Sigmoid colon (tissue), 4 donors: ENCODE data around the gene SNF8.

ENCODE experiments used
- EP300 ChIP-seq, 4 donors: sonication (generic); formaldehyde crosslinking; IDR thresholded peaks; one replicate each; pipeline ENCODE4 v1.6.1; 2017; ENCODE audit warnings: antibody characterized with exemption in 4 of 4
- POLR2A ChIP-seq, 2 donors: fragments of 450-650 bp; IDR thresholded peaks; one replicate each; pipeline ENCODE4 v1.6.1; 2016; ENCODE audit warnings: antibody characterized with exemption in 2 of 2, mild to moderate bottlenecking in 2 of 2, moderate library complexity in 2 of 2
- POLR2AphosphoS5 ChIP-seq, 4 donors: sonication (generic); formaldehyde crosslinking; IDR thresholded peaks; one replicate each; pipeline ENCODE4 v1.6.1; 2017; ENCODE audit warnings: antibody characterized with exemption in 4 of 4
- TF ChIP-seq, protein P1 (sequence below), 4 experiments: fragments of 450-650 bp in 3 of 4; fragments of 200-600 bp in 1 of 4; IDR thresholded peaks; one replicate each; pipeline ENCODE4 v1.5.1; 2016 to 2019; ENCODE audit warnings: antibody characterized with exemption in 4 of 4, mild to moderate bottlenecking in 3 of 4, moderate library complexity in 2 of 4

- TF ChIP-seq, protein P1, sequence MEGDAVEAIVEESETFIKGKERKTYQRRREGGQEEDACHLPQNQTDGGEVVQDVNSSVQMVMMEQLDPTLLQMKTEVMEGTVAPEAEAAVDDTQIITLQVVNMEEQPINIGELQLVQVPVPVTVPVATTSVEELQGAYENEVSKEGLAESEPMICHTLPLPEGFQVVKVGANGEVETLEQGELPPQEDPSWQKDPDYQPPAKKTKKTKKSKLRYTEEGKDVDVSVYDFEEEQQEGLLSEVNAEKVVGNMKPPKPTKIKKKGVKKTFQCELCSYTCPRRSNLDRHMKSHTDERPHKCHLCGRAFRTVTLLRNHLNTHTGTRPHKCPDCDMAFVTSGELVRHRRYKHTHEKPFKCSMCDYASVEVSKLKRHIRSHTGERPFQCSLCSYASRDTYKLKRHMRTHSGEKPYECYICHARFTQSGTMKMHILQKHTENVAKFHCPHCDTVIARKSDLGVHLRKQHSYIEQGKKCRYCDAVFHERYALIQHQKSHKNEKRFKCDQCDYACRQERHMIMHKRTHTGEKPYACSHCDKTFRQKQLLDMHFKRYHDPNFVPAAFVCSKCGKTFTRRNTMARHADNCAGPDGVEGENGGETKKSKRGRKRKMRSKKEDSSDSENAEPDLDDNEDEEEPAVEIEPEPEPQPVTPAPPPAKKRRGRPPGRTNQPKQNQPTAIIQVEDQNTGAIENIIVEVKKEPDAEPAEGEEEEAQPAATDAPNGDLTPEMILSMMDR (IDR thresholded peaks at IDR 0.05) = no peak
- TF ChIP-seq POLR2A (IDR thresholded peaks at IDR 0.05) (no peak), EP300 (IDR thresholded peaks at IDR 0.05) (no peak), POLR2AphosphoS5 (IDR thresholded peaks at IDR 0.05) (no peak)
Measured at GRCh38 chr17:48952904-48953303, 8.3 kb upstream of the SNF8 start.
